CD4-positive, alpha-beta T cell (primary cell): ENCODE data around the gene DLGAP3. TPM values are rescaled to one million over a fixed set of nuclear protein-coding genes. Genes with fewer than 3 reads are reported as not detected.

Experiments
- ATAC-seq: fragments of 200-7000 bp; cut with Tn5 transposase; one replicate; pipeline ENCODE4 v1.10.0; 2022; ENCODE audit warnings: mild to moderate bottlenecking; ENCODE audit not compliant: poor library complexity
- CTCF ChIA-PET: fragments of 350-600 bp; sonication (Branson Sonifier 250); formaldehyde crosslinking; loops from one replicate; lab custom pipeline; 2021; ENCODE audit warnings: antibody characterized with exemption, inconsistent platforms; lab: Charles Lee
- POLR2A ChIA-PET: fragments of 350-600 bp; sonication (Branson Sonifier 250); formaldehyde crosslinking; loops from one replicate; lab custom pipeline; 2021; ENCODE audit warnings: antibody characterized with exemption, inconsistent platforms; lab: Charles Lee
- DNase-seq, 14 experiments: peaks; one replicate each; pipeline ENCODE4 v3.0.0-alpha.2; 2013 to 2020; ENCODE audit warnings: mixed read lengths in 2 of 14
- H3K27ac ChIP-seq, 2 donors: one replicate each; pipeline versions ENCODE4 v1.5.1 to v1.7.0; 2013; ENCODE audit warnings: low read length in 2 of 2, low read depth in 1 of 2, mild to moderate bottlenecking in 1 of 2
- H3K27me3 ChIP-seq, 2 experiments: 1 replicate in 1 of 2; 2 replicates in 1 of 2; pipeline versions ENCODE4 v1.6.1 to v1.7.0; 2013; ENCODE audit warnings: low read length in 2 of 2, control low read depth in 1 of 2, mild to moderate bottlenecking in 1 of 2, moderate library complexity in 1 of 2; ENCODE audit not compliant: insufficient read depth in 2 of 2, control insufficient read depth in 1 of 2
- H3K36me3 ChIP-seq: one replicate; pipeline ENCODE4 v1.6.1; 2013; ENCODE audit warnings: low read length, control low read depth; ENCODE audit not compliant: insufficient read depth
- H3K4me1 ChIP-seq: one replicate; pipeline ENCODE4 v1.6.1; 2013; ENCODE audit warnings: low read length, control low read depth; ENCODE audit not compliant: insufficient read depth
- H3K4me3 ChIP-seq: one replicate; pipeline ENCODE4 v1.5.1; 2013; ENCODE audit warnings: mild to moderate bottlenecking, low read length, moderate library complexity
- H3K9me3 ChIP-seq, 2 experiments: 1 replicate in 1 of 2; 2 replicates in 1 of 2; pipeline versions ENCODE4 v1.6.1 to v1.7.0; 2013; ENCODE audit warnings: low read length in 2 of 2, mild to moderate bottlenecking in 2 of 2, control low read depth in 1 of 2, moderate library complexity in 1 of 2; ENCODE audit not compliant: control insufficient read depth in 1 of 2, insufficient read depth in 1 of 2
- H3K27ac Mint-ChIP-seq: one replicate; pipeline ENCODE4 v1.8.0; 2020; ENCODE audit warnings: mixed read lengths
- H3K27me3 Mint-ChIP-seq: one replicate; pipeline ENCODE4 v1.8.0; 2021; ENCODE audit warnings: mixed read lengths
- H3K36me3 Mint-ChIP-seq: one replicate; pipeline ENCODE4 v1.8.0; 2021; ENCODE audit warnings: low read depth, mixed read lengths
- H3K4me1 Mint-ChIP-seq: one replicate; pipeline ENCODE4 v1.8.0; 2021; ENCODE audit warnings: low read depth, mixed read lengths
- H3K4me3 Mint-ChIP-seq: one replicate; pipeline ENCODE4 v1.8.0; 2020; ENCODE audit warnings: mild to moderate bottlenecking, mixed read lengths
- H3K9me3 Mint-ChIP-seq: one replicate; pipeline ENCODE4 v1.8.0; 2020; ENCODE audit warnings: mixed read lengths
- CTCF ChIP-seq: fragments of 200-600 bp; IDR thresholded peaks from one replicate; pipeline ENCODE4 v1.8.0; 2022; ENCODE audit warnings: antibody characterized with exemption, mild to moderate bottlenecking
- intact Hi-C, 2 experiments: fragments of 100-400 bp; cut with DNase I in 1 of 2; cut with micrococcal nuclease in 1 of 2; formaldehyde crosslinking; loops; one replicate each; pipeline versions ENCODE4 v1.15.1 to v1.9.0; 2023 to 2025; cut with DNase I, micrococcal nuclease
- total RNA-seq, 174 experiments: library from RNA in 2 of 174; stranded (reverse) in 2 of 174; gene quantifications; one replicate each; pipeline ENCODE4 v1.2.3 and lab custom pipeline; 2021 to 2026

Gene DLGAP3
- total RNA-seq, 2 experiments from 2014 or later: 0.34 to 0.44 TPM

DNA sequence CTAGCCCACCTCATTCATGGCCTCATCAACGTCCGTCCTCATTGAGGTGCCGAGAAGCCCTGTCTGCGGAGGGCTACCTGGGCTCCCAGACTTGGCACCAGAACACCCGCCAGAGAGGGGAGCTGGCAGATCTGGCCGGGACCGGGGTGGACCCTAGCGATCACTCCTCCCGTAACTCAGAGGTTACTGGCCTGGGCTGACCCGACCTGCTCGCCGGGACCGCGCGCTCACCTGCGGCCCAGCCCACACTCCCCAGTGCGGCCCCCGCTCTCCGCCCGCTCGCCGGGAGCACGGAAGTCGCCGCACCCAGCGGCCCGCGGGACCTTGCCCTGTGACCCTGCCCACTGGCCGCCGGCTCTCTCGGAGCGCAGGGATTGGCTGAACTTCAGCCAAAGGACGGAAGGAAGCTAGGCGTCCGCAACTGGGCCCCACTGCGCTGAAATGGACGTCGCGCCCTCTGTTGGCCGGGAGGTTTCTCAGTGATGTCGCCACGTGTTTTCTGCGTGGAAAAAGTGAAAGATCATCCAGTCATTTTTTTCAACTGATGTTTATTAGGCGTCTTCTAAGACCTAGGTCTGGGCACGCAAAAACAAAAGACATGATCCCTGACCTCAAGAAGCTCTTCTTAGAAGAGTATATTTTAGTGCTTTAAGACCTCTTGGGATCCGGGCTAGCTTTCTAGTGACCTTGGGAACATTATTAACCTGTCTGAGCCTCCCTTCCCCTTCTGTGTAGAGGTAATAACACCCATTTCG is 69.8 kb downstream of the DLGAP3 start, which contains the start of gene SMIM12:
Gene SMIM12 (minus strand): TSS at position 304 of the 755 bp plus-strand sequence. CDS start 3,772 bp downstream, outside the sequence.
- Histone ChIP-seq H3K4me1 (peaks cover 48% of the 10 kb centered on the region), H3K36me3 (peaks cover 14% of the 10 kb centered on the region), H3K9me3 (no peaks in the 10 kb centered on the region), H3K27me3 (no peaks in the 10 kb centered on the region), H3K27ac (peak within 1 kb of the TSS; percentile 80 to 91), H3K4me3 (peak within 1 kb of the TSS; percentile 98)
- intact Hi-C loops: loop anchor here (10.0 kb wide), 5 partner anchors 335 to 1605 kb away; partner anchors contain the start of genes SFPQ (in 2 of the 2), ADPRS (in 1 of the 2), KIAA0319L (in 1 of the 2) and MRPS15 (in 1 of the 2)
- CTCF ChIA-PET: interaction anchor here (0.7 to 1.2 kb wide), 7 partner anchors 8 to 330 kb away, joined by 3 to 4 read pairs (median 3); partner anchors contain the start of gene TMEM35B
- POLR2A ChIA-PET: interaction anchor here (0.6 to 1.6 kb wide), 8 partner anchors 22 to 333 kb away, joined by 3 to 5 read pairs (median 3); partner anchors contain the start of genes DLGAP3, SFPQ, TMEM35B and ZMYM1
- Mint-ChIP-seq H3K27ac (peak within 1 kb of the TSS; percentile 88), H3K27me3 (no peaks in the 10 kb centered on the region), H3K4me3 (peak within 1 kb of the TSS; percentile 93), H3K9me3 (no peaks in the 10 kb centered on the region), H3K4me1 (peaks cover 68% of the 10 kb centered on the region), H3K36me3 (peaks cover 23% of the 10 kb centered on the region)
- peak; percentile 83 for TF ChIP-seq CTCF
- peak; percentile 83 for ATAC-seq
- peak; percentile 75 to 94 (median 88) for DNase-seq

GRCh38 chr1:34858901-34859445 is 70.5 kb downstream of the DLGAP3 start:
- peak in 12 of 14 experiments; percentile 13 to 69 (median 28) for DNase-seq
- Histone ChIP-seq H3K4me3 (peak overlapping the region; percentile 98), H3K36me3 (peaks cover 20% of the 10 kb centered on the region), H3K27ac (peak overlapping the region; percentile 80 to 91), H3K9me3 (no peaks in the 10 kb centered on the region), H3K4me1 (peaks cover 42% of the 10 kb centered on the region), H3K27me3 (no peaks in the 10 kb centered on the region)
- ChIA-PET CTCF (interaction anchor here (0.7 to 1.2 kb wide), 7 partner anchors 7 to 331 kb away, joined by 3 to 5 read pairs (median 4); partner anchors contain the start of gene TMEM35B), POLR2A (interaction anchor here (0.9 to 1.6 kb wide), 4 partner anchors 26 to 334 kb away, joined by 3 to 5 read pairs (median 4); partner anchors contain the start of genes SFPQ and ZMYM1)
- H3K4me3 Mint-ChIP-seq: peak overlapping the region; percentile 93
- H3K36me3 Mint-ChIP-seq: peaks cover 27% of the 10 kb centered on the region
- H3K4me1 Mint-ChIP-seq: peaks cover 62% of the 10 kb centered on the region
- no peaks in the 10 kb centered on the region for H3K27me3 Mint-ChIP-seq
- H3K9me3 Mint-ChIP-seq: no peaks in the 10 kb centered on the region
- TF ChIP-seq CTCF: no peak
- H3K27ac Mint-ChIP-seq: peak overlapping the region; percentile 88
- peak; percentile 52 for ATAC-seq
- intact Hi-C loops: loop anchor here in 1 of 2 experiments (10.0 kb wide), 1 partner anchor 336 kb away; the partner anchor contains the start of gene SFPQ

DNA sequence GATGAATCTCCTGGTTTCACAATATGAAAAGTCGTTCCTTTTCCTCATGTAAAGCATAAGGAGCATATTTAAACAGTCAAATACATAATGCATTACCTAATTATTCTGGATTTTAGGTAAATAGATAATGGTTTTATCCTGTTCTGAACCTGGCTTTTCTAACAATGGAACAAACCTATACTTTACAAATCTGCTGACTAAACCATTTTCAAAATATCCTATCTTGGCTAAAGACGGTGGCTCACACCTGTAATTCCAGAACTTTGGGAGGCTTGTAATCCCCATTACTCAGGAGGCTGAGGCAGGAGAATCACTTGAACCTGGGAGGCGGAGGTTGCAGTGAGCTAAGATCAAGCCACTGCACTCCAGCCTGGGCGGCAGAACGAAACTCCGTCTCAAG is 72.8 kb downstream of the DLGAP3 start:
- Histone ChIP-seq H3K27ac (no peak overlapping the region), H3K27me3 (no peaks in the 10 kb centered on the region), H3K36me3 (peaks cover 21% of the 10 kb centered on the region), H3K4me3 (no peak overlapping the region), H3K4me1 (peaks cover 33% of the 10 kb centered on the region), H3K9me3 (no peaks in the 10 kb centered on the region)
- H3K27me3 Mint-ChIP-seq: no peaks in the 10 kb centered on the region
- peaks cover 42% of the 10 kb centered on the region for H3K36me3 Mint-ChIP-seq
- intact Hi-C loops: loop anchor here in 1 of 2 experiments (10.0 kb wide), 1 partner anchor 338 kb away; the partner anchor contains the start of gene SFPQ
- H3K4me3 Mint-ChIP-seq: no peak overlapping the region
- ChIA-PET CTCF (interaction anchor here (6.5 kb wide), 1 partner anchor 7 kb away, joined by 131 read pairs; no protein-coding TSS in a partner anchor), POLR2A (no interaction called here)
- H3K27ac Mint-ChIP-seq: peak overlapping the region; percentile 40
- peaks cover 50% of the 10 kb centered on the region for H3K4me1 Mint-ChIP-seq
- DNase-seq (no peak), ATAC-seq (no peak)
- TF ChIP-seq CTCF: no peak
- no peaks in the 10 kb centered on the region for H3K9me3 Mint-ChIP-seq
